ENCODE measurements around the gene CRTAC1.

The CRTAC1 gene

GRCh38 chr10:97895084-97895483, 135.3 kb downstream of the CRTAC1 start:
- in situ Hi-C loops (cut with HindIII; ENCODE audit: low sequenced_read_pairs), result no loop called here
- no peak for TF ChIP-seq CTCF (IDR thresholded peaks at IDR 0.05; ENCODE audit: low read depth, low read length, missing control alignments)
- DNase-seq (ENCODE audit: low read depth), result no peak
- no peak overlapping the region for H3K4me3 ChIP-seq (ENCODE audit: low read depth, low read length)

- TF ChIP-seq CTCF (IDR thresholded peaks at IDR 0.05; ENCODE audit: low read depth, low read length, missing control alignments), result no peak
- DNase-seq (ENCODE audit: low read depth), result no peak
- in situ Hi-C loops (cut with HindIII; ENCODE audit: low sequenced_read_pairs), result no loop called here
- no peak overlapping the region for H3K4me3 ChIP-seq (ENCODE audit: low read depth, low read length)
These were observed 136.3 kb downstream of the CRTAC1 start for GRCh38 chr10:97894092-97894491.

- in situ Hi-C loops (cut with HindIII; ENCODE audit: low sequenced_read_pairs), result no loop called here
- no peak for DNase-seq (ENCODE audit: low read depth)
- no peak overlapping the region for H3K4me3 ChIP-seq (ENCODE audit: low read depth, low read length)
- no peak for TF ChIP-seq CTCF (IDR thresholded peaks at IDR 0.05; ENCODE audit: low read depth, low read length, missing control alignments)
These were observed 137.5 kb downstream of the CRTAC1 start for GRCh38 chr10:97892939-97893338.

- no peak overlapping the region for H3K4me3 ChIP-seq (ENCODE audit: low read depth, low read length)
- TF ChIP-seq CTCF (IDR thresholded peaks at IDR 0.05; ENCODE audit: low read depth, low read length, missing control alignments), result no peak
- no peak for DNase-seq (ENCODE audit: low read depth)
- in situ Hi-C loops (cut with HindIII; ENCODE audit: low sequenced_read_pairs), result no loop called here
These were observed 137.9 kb downstream of the CRTAC1 start for GRCh38 chr10:97892506-97892905.

- no peak for DNase-seq (ENCODE audit: low read depth)
- in situ Hi-C loops (cut with HindIII; ENCODE audit: low sequenced_read_pairs), result no loop called here
- no peak overlapping the region for H3K4me3 ChIP-seq (ENCODE audit: low read depth, low read length)
- no peak for TF ChIP-seq CTCF (IDR thresholded peaks at IDR 0.05; ENCODE audit: low read depth, low read length, missing control alignments)
These were observed 138.8 kb downstream of the CRTAC1 start for GRCh38 chr10:97891497-97892167.

- no peak for TF ChIP-seq CTCF (IDR thresholded peaks at IDR 0.05; ENCODE audit: low read depth, low read length, missing control alignments)
- DNase-seq (ENCODE audit: low read depth), result no peak
- no peak overlapping the region for H3K4me3 ChIP-seq (ENCODE audit: low read depth, low read length)
These were observed 140.8 kb downstream of the CRTAC1 start for GRCh38 chr10:97889461-97890265.

More at GRCh38 chr10:97889461-97890265, 140.8 kb downstream of the CRTAC1 start:
- in situ Hi-C loops (cut with HindIII; ENCODE audit: low sequenced_read_pairs), result no loop called here
